ENCODE results near the gene CDKL1.

GRCh38 chr14:50360093-50360492, 36.6 kb downstream of the CDKL1 start:
- TF ChIP-seq RARB (CRISPR knock-in tag; IDR thresholded peaks at IDR 0.05): no peak
- no peak for TF ChIP-seq ARNTL (CRISPR knock-in tag; IDR thresholded peaks at IDR 0.05; ENCODE audit: borderline replicate concordance, low read depth)
- no peak for TF ChIP-seq PATZ1 (CRISPR knock-in tag; IDR thresholded peaks at IDR 0.05; ENCODE audit: borderline replicate concordance)
- TF ChIP-seq TSHZ2 (CRISPR knock-in tag; IDR thresholded peaks at IDR 0.05): no peak
- no peak for TF ChIP-seq ISL1 (CRISPR knock-in tag; IDR thresholded peaks at IDR 0.05)
- no peak for TF ChIP-seq BACH2 (CRISPR knock-in tag; IDR thresholded peaks at IDR 0.05; ENCODE audit: borderline replicate concordance)
- no peak for TF ChIP-seq PPARA (CRISPR knock-in tag; IDR thresholded peaks at IDR 0.05; ENCODE audit: borderline replicate concordance)

Data from SK-N-SH treated with all-trans-retinoic acid at 6 μM for 48 hours (cell line).